ENCODE data around the gene NOSTRIN.

The NOSTRIN gene

GRCh38 chr2:168821992-168822391 is 19.6 kb downstream of the NOSTRIN start:
- no peak overlapping the region for H3K27ac ChIP-seq
- TF ChIP-seq ZFX (IDR thresholded peaks at IDR 0.05) (no peak), CTCF (conservative IDR thresholded peaks at IDR 0.05) (no peak)

GRCh38 chr2:168825126-168825525 is 22.7 kb downstream of the NOSTRIN start:
- TF ChIP-seq ZFX (IDR thresholded peaks at IDR 0.05) = no peak
- no peak for TF ChIP-seq CTCF (conservative IDR thresholded peaks at IDR 0.05)
- no peak overlapping the region for H3K27ac ChIP-seq

- H3K27ac ChIP-seq = no peak overlapping the region
- TF ChIP-seq ZFX (IDR thresholded peaks at IDR 0.05) (no peak), CTCF (conservative IDR thresholded peaks at IDR 0.05) (no peak)
Measured at GRCh38 chr2:168830958-168831357, 28.5 kb downstream of the NOSTRIN start.

GRCh38 chr2:168831662-168832061 is 29.2 kb downstream of the NOSTRIN start:
- no peak for TF ChIP-seq CTCF (conservative IDR thresholded peaks at IDR 0.05)
- no peak for TF ChIP-seq ZFX (IDR thresholded peaks at IDR 0.05)
- H3K27ac ChIP-seq = no peak overlapping the region

- no peak overlapping the region for H3K27ac ChIP-seq
- TF ChIP-seq ZFX (IDR thresholded peaks at IDR 0.05) = no peak
- no peak for TF ChIP-seq CTCF (conservative IDR thresholded peaks at IDR 0.05)
Measured at GRCh38 chr2:168835969-168836368, 33.5 kb downstream of the NOSTRIN start.

GRCh38 chr2:168841445-168841844 is 39.0 kb downstream of the NOSTRIN start:
- TF ChIP-seq CTCF (conservative IDR thresholded peaks at IDR 0.05) (no peak), ZFX (IDR thresholded peaks at IDR 0.05) (no peak)
- no peak overlapping the region for H3K27ac ChIP-seq

- TF ChIP-seq CTCF (conservative IDR thresholded peaks at IDR 0.05) = no peak
- H3K27ac ChIP-seq = no peak overlapping the region
Measured at GRCh38 chr2:168843253-168843652, 40.8 kb downstream of the NOSTRIN start.

Data from C4-2B (cell line).